Activated effector memory CD4-positive, alpha-beta T cell treated with anti-CD3 and anti-CD28 coated beads, Interleukin-2, amount 50 U/mL, for 16 hours (primary cell): ENCODE data around the gene KRTAP4-16.
"Not testable (repeated sequence)": the region's sequence is repeated elsewhere in the genome, so short reads cannot be mapped to it uniquely, and the experiment has no call there.

Source experiments
- DNase-seq: peaks from one replicate; pipeline ENCODE4 v3.0.0-alpha.2; 2020

KRTAP4-16 gene

DNA sequence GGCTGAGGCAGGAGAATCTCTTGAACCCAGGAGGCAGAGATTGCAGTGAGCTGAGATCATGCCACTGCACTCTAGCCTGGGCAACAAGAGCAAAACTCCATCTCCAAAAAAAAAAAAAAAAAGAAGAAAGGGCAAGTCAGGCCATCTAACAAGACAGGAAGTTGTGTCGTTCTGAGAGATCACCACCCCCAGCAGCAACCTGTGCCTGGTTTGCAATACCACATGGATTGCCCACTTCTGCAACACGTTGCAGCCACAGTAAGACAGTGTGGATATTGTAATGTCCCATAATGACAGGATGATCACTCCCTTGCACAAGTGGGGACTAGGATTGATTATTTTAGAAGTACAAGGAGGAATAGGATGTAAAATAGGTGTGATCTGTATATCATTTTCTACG, 33.0 kb downstream of the KRTAP4-16 start:
- no peak for DNase-seq

DNA sequence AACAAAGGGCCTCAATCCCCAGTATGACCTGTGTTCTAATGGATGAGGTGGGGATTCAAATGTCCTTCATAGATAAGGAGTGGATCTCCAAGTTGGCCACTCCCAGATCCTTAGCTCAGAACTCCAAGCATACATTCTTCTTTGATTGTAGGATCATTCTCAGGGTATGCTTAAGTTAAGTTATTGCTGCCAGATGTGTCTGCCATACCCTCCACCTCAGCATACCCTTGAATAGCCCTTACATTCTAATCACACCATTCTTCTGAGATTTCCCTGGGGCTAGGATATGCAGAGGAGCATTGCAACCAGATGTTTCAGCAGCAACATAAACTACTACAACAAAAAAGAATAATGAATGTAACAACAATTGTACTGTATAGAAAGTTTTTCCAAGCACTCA, 34.7 kb downstream of the KRTAP4-16 start:
- DNase-seq, result no peak

DNA sequence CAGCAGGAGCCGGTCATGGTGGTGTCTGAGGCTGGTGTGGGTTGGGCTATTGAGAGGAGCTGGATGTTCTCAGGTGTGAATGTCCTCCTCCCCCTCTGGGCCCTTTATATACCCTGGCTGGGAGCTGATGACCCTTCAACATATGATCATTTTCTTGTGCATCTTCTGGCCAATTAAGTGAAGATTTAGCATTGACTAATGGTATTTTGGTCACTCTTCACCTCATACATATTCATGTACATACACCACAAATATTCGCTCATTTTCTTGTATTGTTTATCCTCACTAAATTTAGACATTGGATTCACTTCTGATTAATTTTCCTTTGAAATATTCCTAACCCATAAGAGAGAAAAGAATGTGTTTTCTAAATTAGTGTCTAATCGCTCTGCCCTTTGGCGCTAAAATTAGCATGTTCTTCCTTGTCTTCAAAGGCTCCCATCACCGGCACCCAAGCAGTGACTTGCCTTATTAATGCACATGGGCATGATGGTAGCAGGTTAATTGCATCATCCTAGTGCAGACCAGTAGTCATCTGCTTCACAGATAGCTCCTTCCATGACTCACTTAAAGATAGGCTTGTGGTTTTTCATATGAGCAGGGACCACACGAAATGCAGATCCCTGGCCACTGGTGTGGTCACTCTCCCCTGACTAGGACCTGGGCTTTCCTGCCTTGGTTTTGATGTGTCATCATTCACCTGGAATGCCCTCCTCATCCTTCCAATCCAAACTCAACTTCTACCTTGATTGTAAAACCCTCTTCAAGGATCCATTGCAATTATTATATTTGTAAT, 36.0 kb downstream of the KRTAP4-16 start, which contains the start of gene KRTAP2-4:
Gene KRTAP2-4, minus strand, starts transcription at position 51 of the 796 bp plus-strand sequence. Its CDS starts 34 bp downstream, at position 17.
- no peak for DNase-seq

DNA sequence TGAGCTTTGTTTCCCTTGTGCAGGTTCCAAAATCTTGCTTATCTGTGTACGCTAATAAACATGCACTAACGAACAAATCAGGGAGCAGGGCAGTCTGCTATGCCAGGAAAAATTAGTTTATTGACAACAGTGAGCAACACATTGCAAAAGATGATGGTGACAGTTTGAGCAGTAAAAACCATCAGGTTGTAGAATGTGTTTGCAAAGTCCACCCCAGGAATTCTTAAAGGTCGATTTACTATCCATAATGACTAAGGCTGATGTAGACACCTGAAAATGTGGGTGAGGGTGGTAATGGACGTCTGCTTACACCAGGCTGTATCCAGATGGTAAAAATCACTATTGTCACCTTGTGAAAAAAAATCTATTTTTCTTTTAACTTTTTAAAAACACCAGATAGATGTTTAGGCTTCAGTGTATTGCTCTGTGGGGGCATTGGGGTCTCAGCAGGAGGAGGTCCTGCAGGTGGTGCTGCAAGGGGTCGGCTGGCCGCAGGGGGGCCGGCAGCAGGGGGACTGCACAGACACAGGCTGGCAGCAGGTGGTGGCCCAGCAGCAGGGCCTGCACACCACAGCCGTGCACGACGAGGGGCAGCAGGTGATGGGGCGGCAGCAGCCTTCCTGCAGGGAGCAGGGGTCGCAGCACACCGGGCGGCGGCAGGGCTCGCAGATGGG, 36.9 kb downstream of the KRTAP4-16 start:
- not testable (repeated sequence) for DNase-seq

DNA sequence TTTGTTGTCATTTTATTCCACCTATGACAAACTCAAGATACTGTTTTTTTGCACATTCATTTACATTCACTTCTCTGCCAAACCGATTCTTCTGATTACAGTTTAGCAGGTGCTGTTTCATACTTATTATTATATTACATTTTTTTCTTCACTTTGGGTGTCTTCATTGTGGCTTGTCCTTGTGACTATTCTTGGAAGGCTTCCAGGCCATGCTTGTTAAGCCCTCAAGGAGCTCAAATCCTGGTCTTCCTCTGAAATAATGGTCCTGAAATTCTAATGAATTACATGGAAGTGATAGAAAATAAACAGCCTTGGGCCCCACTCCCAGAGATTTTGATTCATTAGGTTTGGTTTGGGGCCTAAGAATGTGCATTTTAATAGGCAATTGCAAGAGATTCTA, 37.7 kb downstream of the KRTAP4-16 start:
- DNase-seq, result no peak

DNA sequence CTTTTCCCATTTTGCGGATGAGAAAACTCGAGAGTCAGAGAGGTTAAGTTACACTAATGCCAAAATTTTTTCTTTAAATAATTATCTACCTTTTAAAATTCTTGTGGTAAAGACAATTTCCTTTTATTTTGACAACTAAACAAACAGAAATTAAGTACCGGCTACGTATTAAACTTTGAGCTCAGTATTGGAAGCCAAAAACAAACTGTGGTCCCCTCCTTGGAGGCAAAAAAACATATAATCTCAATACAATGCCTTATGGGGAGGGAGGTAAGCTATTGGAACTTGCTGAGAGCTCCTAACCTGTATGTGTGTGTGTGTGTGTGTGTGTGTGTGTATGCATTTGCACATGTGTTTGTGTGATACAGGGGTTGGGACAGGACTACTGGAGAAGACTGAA, 38.6 kb downstream of the KRTAP4-16 start:
- no peak for DNase-seq

DNA sequence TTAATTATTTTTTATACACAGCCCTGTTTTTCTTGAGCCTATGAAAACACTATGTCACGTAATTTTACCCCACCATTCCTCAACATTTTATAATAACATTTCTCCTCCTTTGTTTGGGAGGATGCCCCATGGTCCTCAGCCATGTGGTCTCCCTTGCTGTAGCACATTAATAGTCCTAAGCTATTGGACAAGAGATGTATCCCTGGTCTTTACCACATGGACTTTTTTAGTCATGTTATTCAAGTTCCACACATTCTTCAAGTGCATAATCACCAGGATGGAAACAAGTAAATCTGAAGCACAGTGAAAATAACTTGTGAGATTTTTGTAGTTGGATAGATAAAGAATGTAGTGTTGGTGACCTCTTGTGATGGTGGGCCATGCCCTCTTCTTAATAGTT, 40.0 kb downstream of the KRTAP4-16 start:
- DNase-seq, result no peak

DNA sequence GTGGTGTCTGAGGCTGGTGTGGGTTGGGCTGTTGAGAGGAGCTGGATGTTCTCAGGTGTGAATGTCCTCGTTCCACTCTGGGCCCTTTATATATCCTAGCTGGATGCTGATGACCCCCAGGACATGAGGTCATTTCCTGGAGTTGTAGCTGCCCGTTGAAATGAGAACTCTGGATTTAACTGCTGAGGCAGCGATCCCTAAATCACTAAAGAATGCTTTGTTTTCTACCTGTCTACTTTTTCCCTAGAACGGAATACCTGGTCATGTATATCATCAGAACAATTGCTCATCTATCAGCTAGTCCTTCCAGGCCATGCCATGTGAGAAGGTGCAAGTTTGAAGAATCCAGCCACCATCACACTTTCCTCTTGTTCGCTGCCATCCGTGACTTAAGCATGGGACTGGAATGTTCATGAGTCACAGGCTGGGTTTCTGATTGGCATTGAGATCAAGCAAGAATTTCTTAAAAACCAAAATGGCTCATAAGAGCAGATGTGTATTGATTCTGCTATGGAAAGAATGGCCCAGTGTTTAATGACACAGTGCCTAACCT, 41.9 kb downstream of the KRTAP4-16 start, which contains the start of gene KRTAP2-3:
Gene KRTAP2-3, minus strand, starts transcription at position 63 of the 553 bp plus-strand sequence. CDS start 64 bp downstream, outside the sequence.
- DNase-seq, result no peak

DNA sequence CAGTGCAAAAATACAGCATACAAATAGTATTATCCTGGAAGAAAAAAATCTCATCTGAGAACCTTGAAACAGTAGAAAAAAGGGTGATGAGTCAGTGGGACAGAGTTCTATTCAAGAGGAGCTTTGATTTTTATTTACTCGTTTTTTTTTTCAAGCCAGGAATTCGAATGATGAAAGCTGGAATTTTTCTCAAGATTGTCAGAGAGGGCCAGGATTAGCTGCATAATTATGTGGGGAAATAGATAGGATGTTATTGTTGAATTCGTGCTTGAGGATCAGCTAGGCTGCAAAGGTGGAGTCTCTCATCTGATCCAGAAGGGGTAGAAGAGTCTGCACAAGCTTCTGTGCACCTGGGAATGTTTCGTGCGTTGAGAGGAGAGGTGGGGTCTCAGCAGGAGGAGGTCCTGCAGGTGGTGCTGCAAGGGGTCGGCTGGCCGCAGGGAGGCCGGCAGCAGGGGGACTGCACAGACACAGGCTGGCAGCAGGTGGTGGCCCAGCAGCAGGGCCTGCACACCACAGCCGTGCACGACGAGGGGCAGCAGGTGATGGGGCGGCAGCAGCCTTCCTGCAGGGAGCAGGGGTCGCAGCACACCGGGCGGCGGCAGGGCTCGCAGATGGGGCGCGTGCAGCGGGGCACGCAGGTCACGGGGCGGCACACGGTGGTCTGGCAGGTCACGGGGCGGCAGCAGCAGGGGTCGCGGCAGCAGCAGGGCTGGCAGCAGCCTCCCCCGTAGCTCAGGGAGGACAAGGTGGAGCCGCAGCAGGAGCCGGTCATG, 42.5 kb downstream of the KRTAP4-16 start:
- DNase-seq, result not testable (repeated sequence)

DNA sequence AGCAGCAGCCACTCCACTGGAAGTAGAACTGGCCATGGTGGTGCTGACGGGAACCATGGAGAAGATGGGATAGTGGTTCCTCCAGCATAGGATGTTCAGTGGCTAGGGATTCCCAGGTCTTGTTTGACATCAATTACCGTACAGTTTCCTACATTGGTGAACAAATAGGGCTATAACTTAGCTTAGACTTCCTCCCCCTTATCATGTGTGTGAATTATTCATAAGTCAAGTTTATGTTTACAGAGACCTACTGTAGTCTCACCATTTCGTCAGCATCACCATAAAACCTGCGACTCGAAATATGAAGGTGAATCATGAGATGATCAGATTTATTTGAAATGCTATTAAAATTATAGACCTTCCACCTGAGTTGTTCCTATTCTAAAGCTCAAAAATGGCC, 43.3 kb downstream of the KRTAP4-16 start:
- no peak for DNase-seq

DNA sequence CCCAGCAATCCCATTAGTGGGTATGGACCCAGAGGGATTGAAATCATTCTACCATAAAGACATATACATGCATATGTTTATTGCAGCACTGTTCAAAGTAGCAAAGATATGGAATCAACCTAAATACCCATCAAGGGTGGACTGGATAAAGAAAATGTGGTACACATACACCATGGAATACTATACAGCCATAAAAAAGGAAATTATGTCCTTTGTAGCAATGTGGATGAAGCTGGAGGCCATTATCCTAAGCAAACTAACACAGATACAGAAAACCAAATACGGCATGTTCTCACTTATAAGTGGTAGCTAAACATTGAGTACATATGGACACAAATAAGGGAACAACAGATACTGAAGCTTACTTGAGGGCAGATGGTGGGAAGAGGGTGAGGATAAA, 44.5 kb downstream of the KRTAP4-16 start:
- DNase-seq, result no peak

DNA sequence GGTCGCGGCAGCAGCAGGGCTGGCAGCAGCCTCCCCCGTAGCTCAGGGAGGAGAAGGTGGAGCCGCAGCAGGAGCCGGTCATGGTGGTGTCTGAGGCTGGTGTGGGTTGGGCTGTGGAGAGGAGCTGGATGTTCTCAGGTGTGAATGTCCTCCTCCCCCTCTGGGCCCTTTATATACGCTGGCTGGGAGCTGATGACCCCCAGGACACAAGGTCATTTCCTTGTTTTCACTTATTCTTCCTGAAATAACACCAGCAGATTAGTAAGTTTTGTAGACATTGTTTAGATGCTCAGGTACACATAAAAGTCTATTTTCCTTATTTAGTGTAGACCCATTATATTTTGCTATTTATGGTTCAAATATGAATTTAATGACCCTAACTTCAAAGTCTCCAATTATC, 46.9 kb downstream of the KRTAP4-16 start, which contains the start of gene KRTAP2-2:
Gene KRTAP2-2, minus strand, starts transcription at position 101 of the 400 bp plus-strand sequence. Its CDS starts 19 bp downstream, at position 82.
- DNase-seq, result not testable (repeated sequence)

DNA sequence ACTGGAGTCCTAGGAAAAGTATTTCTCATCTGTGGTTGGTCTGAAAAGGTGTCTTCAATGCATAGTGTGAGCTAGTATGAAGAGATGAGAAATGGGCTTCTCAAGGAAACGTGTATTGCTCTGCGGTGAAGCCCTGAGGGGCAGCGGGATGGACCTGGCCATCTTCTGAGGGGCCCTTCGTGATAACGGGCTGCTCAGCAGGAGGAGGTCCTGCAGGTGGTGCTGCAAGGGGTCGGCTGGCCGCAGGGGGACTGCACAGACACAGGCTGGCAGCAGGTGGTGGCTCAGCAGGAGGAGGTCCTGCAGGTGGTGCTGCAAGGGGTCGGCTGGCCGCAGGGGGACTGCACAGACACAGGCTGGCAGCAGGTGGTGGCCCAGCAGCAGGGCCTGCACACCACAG, 47.5 kb downstream of the KRTAP4-16 start:
- not testable (repeated sequence) for DNase-seq

DNA sequence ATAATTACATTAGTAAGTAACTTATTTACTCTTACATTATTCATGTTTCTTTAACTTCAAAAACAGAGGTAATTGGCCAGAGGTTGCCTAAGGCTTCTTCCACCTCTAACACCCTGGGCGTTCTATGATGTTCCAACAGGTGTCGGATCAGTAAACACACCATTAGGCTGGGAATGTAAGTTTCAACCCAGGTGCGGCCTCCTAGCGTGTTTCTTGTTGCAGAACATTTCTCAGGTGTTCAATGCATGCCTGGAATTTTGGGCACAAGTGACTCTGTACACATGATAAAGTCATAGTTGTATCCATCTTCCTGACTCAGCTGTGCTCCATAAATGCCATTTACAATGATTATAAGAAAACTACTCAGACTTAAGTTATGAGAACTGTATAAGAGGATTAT, 48.0 kb downstream of the KRTAP4-16 start:
- DNase-seq, result no peak

DNA sequence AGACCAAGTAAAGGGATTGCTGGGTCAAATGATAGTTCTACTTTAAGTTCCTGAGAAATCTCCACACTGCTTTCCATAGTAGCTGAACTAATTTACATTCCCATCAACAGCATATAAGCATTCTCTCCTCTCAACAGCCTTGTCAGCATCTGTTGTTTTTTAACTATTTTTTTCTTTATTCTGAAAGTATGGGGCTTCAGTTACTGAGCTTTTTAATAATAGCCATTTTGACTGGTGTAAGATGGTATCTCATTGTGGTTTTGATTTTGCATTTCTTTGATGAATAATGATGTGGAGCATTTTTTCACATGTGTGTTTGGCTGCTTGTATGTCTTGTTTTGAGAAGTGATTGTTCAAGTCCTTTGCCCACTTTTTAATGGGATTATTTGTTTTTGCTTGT, 49.4 kb downstream of the KRTAP4-16 start:
- no peak for DNase-seq
